A549 treated with ZK216348 at 1 μM for 4 hours (cell line): Measurements from ENCODE around the gene SPDYE1. TPM values are rescaled to one million over a fixed set of nuclear protein-coding genes. Genes with fewer than 3 reads are reported as not detected.

Experiments used
- total RNA-seq: library from RNA; stranded (reverse); fragments of 200-300 nt; extraction: Qiagen RNA extraction; gene quantifications from 5 replicates; pipeline ENCODE4 v1.2.3, GENCODE V29; 2022; ENCODE audit warnings: low read depth

The SPDYE1 gene
- total RNA-seq: not detected in 5 replicates

GRCh38 chr7:43997532-43997931 lies at the start of gene SPDYE1:
SPDYE1 (plus strand) TSS chr7:43997897; CDS start chr7:43999950, 2,053 bp downstream.

GRCh38 chr7:44044315-44045225 lies 46.9 kb downstream of the SPDYE1 start, which contains the start of gene DBNL:
DBNL (plus strand) TSS chr7:44044702; CDS start chr7:44044738, 36 bp downstream.

Other genes with a start within 250 kb of the SPDYE1 start
- gene BLVRA, start 239.2 kb upstream of the SPDYE1 start, total RNA-seq: 69.0 to 85.8 TPM (median 72.2 TPM) in 5 replicates
- 205 to 254 TPM (median 243 TPM) in 5 replicates for gene MRPS24, start 128.4 kb upstream of the SPDYE1 start, total RNA-seq
- gene URGCP, start 91.3 kb upstream of the SPDYE1 start, total RNA-seq: 23.5 to 28.8 TPM (median 26.8 TPM) in 5 replicates
- 7.9 to 11.6 TPM (median 11.4 TPM) in 5 replicates for gene UBE2D4, start 71.5 kb upstream of the SPDYE1 start, total RNA-seq
- gene DBNL, start 46.8 kb downstream of the SPDYE1 start, total RNA-seq: 52.8 to 80.1 TPM (median 71.0 TPM) in 5 replicates
- not detected in 5 replicates for gene PGAM2, start 67.7 kb downstream of the SPDYE1 start, total RNA-seq
- 3.6 to 9.5 TPM (median 7.1 TPM) in 5 replicates for gene POLM, start 84.6 kb downstream of the SPDYE1 start, total RNA-seq
- 0.24 TPM in 1 of 5 replicates, not detected in the others for gene AEBP1, start 106.4 kb downstream of the SPDYE1 start, total RNA-seq
- 110 to 168 TPM (median 158 TPM) in 5 replicates for gene POLD2, start 125.7 kb downstream of the SPDYE1 start, total RNA-seq
- not detected in 5 replicates for gene MYL7, start 143.4 kb downstream of the SPDYE1 start, total RNA-seq
- not detected in 5 replicates for gene GCK, start 191.5 kb downstream of the SPDYE1 start, total RNA-seq
- 101 to 122 TPM (median 121 TPM) in 5 replicates for gene YKT6, start 203.1 kb downstream of the SPDYE1 start, total RNA-seq